WTC11 (cell line): ENCODE data around the gene IQCE.

Experiments used
- ATF6 ChIP-seq: sonication (generic); formaldehyde crosslinking; IDR thresholded peaks from 2 replicates; pipeline ENCODE4 v1.8.1; 2023; ENCODE audit warnings: mild to moderate bottlenecking, missing genetic modification reagents
- CREB1 ChIP-seq: sonication (generic); formaldehyde crosslinking; IDR thresholded peaks from 2 replicates; pipeline ENCODE4 v1.8.0; 2023; ENCODE audit warnings: mild to moderate bottlenecking, missing genetic modification reagents
- CTCF ChIP-seq: fragments of 200-600 bp; IDR thresholded peaks from 2 replicates; pipeline ENCODE4 v1.8.0; 2022; ENCODE audit warnings: antibody characterized with exemption
- HMGXB4 ChIP-seq: sonication (generic); formaldehyde crosslinking; IDR thresholded peaks from 2 replicates; pipeline ENCODE4 v1.8.1; 2023; ENCODE audit warnings: mild to moderate bottlenecking, moderate library complexity, missing genetic modification reagents
- IRF1 ChIP-seq: sonication (generic); formaldehyde crosslinking; IDR thresholded peaks from 2 replicates; pipeline ENCODE4 v1.8.0; 2023; ENCODE audit warnings: missing genetic modification reagents
- IRF2 ChIP-seq: sonication (generic); formaldehyde crosslinking; IDR thresholded peaks from 2 replicates; pipeline ENCODE4 v1.8.0; 2022; ENCODE audit warnings: low read depth, missing genetic modification reagents, borderline replicate concordance
- MXD4 ChIP-seq: fragments of 250-450 bp; sonication (Bioruptor Pico); IDR thresholded peaks from 2 replicates; pipeline ENCODE4 v1.8.0; 2021; ENCODE audit warnings: mild to moderate bottlenecking, moderate library complexity, borderline replicate concordance
- NFYB ChIP-seq: sonication (generic); formaldehyde crosslinking; conservative IDR thresholded peaks from 2 replicates; pipeline ENCODE4 v1.8.0; 2022; ENCODE audit warnings: low read depth, missing genetic modification reagents
- NR3C1 ChIP-seq: sonication (generic); formaldehyde crosslinking; conservative IDR thresholded peaks from 2 replicates; pipeline ENCODE4 v1.8.1; 2023; ENCODE audit warnings: low read depth, mild to moderate bottlenecking, missing genetic modification reagents
- SMAD3 ChIP-seq: sonication (generic); formaldehyde crosslinking; IDR thresholded peaks from 2 replicates; pipeline ENCODE4 v1.8.0; 2022; ENCODE audit warnings: missing genetic modification reagents, mild to moderate bottlenecking, borderline replicate concordance
- SP1 ChIP-seq: sonication (generic); formaldehyde crosslinking; conservative IDR thresholded peaks from 2 replicates; pipeline ENCODE4 v1.8.1; 2022; ENCODE audit warnings: missing genetic modification reagents
- TEAD4 ChIP-seq: sonication (generic); formaldehyde crosslinking; IDR thresholded peaks from 2 replicates; pipeline ENCODE4 v1.8.0; 2022; ENCODE audit warnings: mild to moderate bottlenecking, missing genetic modification reagents
- TP53 ChIP-seq: sonication (generic); formaldehyde crosslinking; IDR thresholded peaks from 2 replicates; pipeline ENCODE4 v1.8.1; 2023; ENCODE audit warnings: mild to moderate bottlenecking, missing genetic modification reagents
- ZSCAN18 ChIP-seq: fragments of 250-450 bp; sonication (Bioruptor Pico); IDR thresholded peaks from 2 replicates; pipeline ENCODE4 v2.1.2; 2022; ENCODE audit warnings: mild to moderate bottlenecking, moderate library complexity

- TF ChIP-seq CREB1 (CRISPR knock-in tag) (no peak), CTCF (no peak), HMGXB4 (no peak), TP53 (CRISPR knock-in tag) (no peak), MXD4 (CRISPR knock-in tag) (no peak), SP1 (CRISPR knock-in tag) (no peak; the same call in 1 of the 2 replicates), ZSCAN18 (CRISPR knock-in tag) (no peak), ATF6 (no peak), IRF1 (no peak), NR3C1 (CRISPR knock-in tag) (no peak), NFYB (CRISPR knock-in tag) (no peak), IRF2 (CRISPR knock-in tag) (no peak), SMAD3 (CRISPR knock-in tag) (no peak), TEAD4 (CRISPR knock-in tag) (no peak)
These were observed 63.3 kb downstream of the IQCE start for GRCh38 chr7:2621948-2622640.
